Naive thymus-derived CD4-positive, alpha-beta T cell (primary cell): ENCODE measurements around the gene CAMTA1. TPM values are rescaled to one million over a fixed set of nuclear protein-coding genes. Genes with fewer than 3 reads are reported as not detected.

ENCODE experiments used
- ATAC-seq: fragments of 150-1000 bp; cut with Tn5 transposase; 2 replicates; pipeline ENCODE4 v1.10.0; 2021; ENCODE audit warnings: mild to moderate bottlenecking, moderate library complexity
- CTCF ChIA-PET: fragments of 350-600 bp; sonication (Branson Sonifier 250); formaldehyde crosslinking; loops from one replicate; lab custom pipeline; 2021; ENCODE audit warnings: antibody characterized with exemption; lab: Charles Lee
- POLR2A ChIA-PET: fragments of 350-600 bp; sonication (Branson Sonifier 250); formaldehyde crosslinking; loops from one replicate; lab custom pipeline; 2021; ENCODE audit warnings: antibody characterized with exemption, inconsistent platforms; lab: Charles Lee
- DNase-seq, 9 donors: peaks; one replicate each; pipeline versions ENCODE4 v3.0.0 to v3.0.0-alpha.2; 2020 to 2022; ENCODE audit warnings: mixed read lengths in 1 of 9
- H3K27ac ChIP-seq: one replicate; pipeline ENCODE4 v1.7.0; 2013; ENCODE audit warnings: mild to moderate bottlenecking, low read depth, low read length, moderate library complexity
- H3K27me3 ChIP-seq, 2 donors: one replicate each; pipeline ENCODE4 v1.7.0; 2013; ENCODE audit warnings: low read length in 2 of 2, mild to moderate bottlenecking in 2 of 2, moderate library complexity in 2 of 2; ENCODE audit not compliant: control insufficient read depth in 2 of 2, insufficient read depth in 2 of 2
- H3K36me3 ChIP-seq, 3 experiments: 1 replicate in 2 of 3; 2 replicates in 1 of 3; pipeline ENCODE4 v1.7.0; 2013; ENCODE audit warnings: low read length in 3 of 3, mild to moderate bottlenecking in 3 of 3, moderate library complexity in 1 of 3; ENCODE audit not compliant: insufficient read depth in 3 of 3, control insufficient read depth in 2 of 3
- H3K4me1 ChIP-seq, 2 donors: one replicate each; pipeline ENCODE4 v1.7.0; 2013; ENCODE audit warnings: low read length in 2 of 2, mild to moderate bottlenecking in 2 of 2, moderate library complexity in 1 of 2; ENCODE audit not compliant: control insufficient read depth in 2 of 2, insufficient read depth in 2 of 2
- H3K4me3 ChIP-seq: 2 replicates; pipeline ENCODE4 v1.7.0; 2013; ENCODE audit warnings: mild to moderate bottlenecking, low read length
- H3K9me3 ChIP-seq, 3 experiments: 1 replicate in 2 of 3; 2 replicates in 1 of 3; pipeline ENCODE4 v1.7.0; 2013; ENCODE audit warnings: low read length in 3 of 3; ENCODE audit not compliant: control insufficient read depth in 2 of 3
- H3K27ac Mint-ChIP-seq, 9 donors: one replicate each; pipeline ENCODE4 v1.8.0; 2020 to 2022; ENCODE audit warnings: mixed read lengths in 9 of 9, mild to moderate bottlenecking in 8 of 9, moderate library complexity in 5 of 9, inconsistent platforms in 2 of 9
- H3K27me3 Mint-ChIP-seq, 5 donors: one replicate each; pipeline ENCODE4 v1.8.0; 2021 to 2022; ENCODE audit warnings: mixed read lengths in 5 of 5, mild to moderate bottlenecking in 1 of 5
- H3K36me3 Mint-ChIP-seq, 5 donors: one replicate each; pipeline ENCODE4 v1.8.0; 2020 to 2022; ENCODE audit warnings: mixed read lengths in 5 of 5, mild to moderate bottlenecking in 3 of 5, inconsistent platforms in 1 of 5
- H3K4me1 Mint-ChIP-seq, 7 donors: one replicate each; pipeline ENCODE4 v1.8.0; 2020 to 2022; ENCODE audit warnings: mixed read lengths in 7 of 7, mild to moderate bottlenecking in 3 of 7, inconsistent platforms in 1 of 7
- H3K4me3 Mint-ChIP-seq, 10 donors: one replicate each; pipeline ENCODE4 v1.8.0; 2020 to 2022; ENCODE audit warnings: mild to moderate bottlenecking in 10 of 10, mixed read lengths in 10 of 10, moderate library complexity in 6 of 10, inconsistent platforms in 2 of 10
- H3K9me3 Mint-ChIP-seq, 11 donors: one replicate each; pipeline ENCODE4 v1.8.0; 2020 to 2022; ENCODE audit warnings: mixed read lengths in 11 of 11, mild to moderate bottlenecking in 4 of 11, inconsistent platforms in 1 of 11, moderate library complexity in 1 of 11
- intact Hi-C, 2 donors: fragments of 100-400 bp; cut with micrococcal nuclease; formaldehyde crosslinking; loops; one replicate each; pipeline ENCODE4 v1.15.1; 2023
- polyA plus RNA-seq, 2 donors: library from polyadenylated mRNA; unstranded; fragments of 300-500 nt; fragmentation: Illumina TruSeq; gene quantifications; one replicate each; pipeline ENCODE4 v1.2.3, GENCODE V29; 2021
- total RNA-seq, 6 experiments: library from RNA in 5 of 6; stranded (reverse) in 5 of 6; gene quantifications; 1 replicate in 5 of 6; 2 replicates in 1 of 6; pipeline ENCODE4 v1.2.3 and lab custom pipeline; 2021 to 2026

The CAMTA1 gene
- total and polyA plus RNA-seq, 7 experiments from 2014 or later: 38.1 to 68.6 (median 42.6) TPM

DNA sequence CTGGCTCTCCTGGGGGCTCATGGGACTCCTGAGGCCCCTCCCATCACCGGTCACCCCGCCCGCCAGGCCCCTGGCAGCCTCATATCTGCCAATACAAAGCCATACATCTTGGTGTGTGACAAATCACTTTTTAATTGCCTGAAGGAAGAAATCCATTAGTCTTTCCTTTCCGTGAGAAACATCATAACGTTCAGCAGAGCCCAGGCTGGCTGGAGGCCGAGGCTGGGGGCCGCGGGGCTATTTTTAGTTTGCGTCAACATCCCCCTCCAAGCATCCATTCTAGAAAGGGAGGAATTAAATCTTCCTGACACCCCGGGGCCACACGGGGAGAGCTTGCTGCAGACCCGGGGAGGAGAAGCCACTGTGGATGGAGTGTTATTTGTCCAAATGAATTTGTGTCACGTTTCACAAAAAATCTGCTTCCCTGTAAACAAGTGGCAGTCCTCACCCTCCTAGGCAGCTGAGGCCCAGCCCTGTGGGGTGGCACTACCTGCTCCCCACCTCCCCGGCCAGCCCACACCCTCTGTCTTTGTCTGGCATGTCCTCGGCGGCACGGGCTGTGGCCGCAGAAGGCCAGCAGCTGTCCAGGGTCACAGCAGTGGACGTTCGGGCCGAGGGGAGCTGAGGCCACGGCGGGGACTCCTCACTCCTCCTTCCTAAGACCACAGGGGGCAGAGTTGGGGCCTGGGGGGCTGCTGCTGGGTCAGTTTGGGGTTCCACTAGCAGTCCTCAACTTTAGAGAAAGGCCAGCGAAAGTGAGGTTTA, 749.0 kb downstream of the CAMTA1 start:
- Histone ChIP-seq H3K27me3 (no peaks in the 10 kb centered on the region), H3K4me3 (no peak overlapping the region), H3K27ac (no peak overlapping the region), H3K9me3 (no peaks in the 10 kb centered on the region), H3K4me1 (peaks cover 0 to 4% of the 10 kb centered on the region in 2 donors), H3K36me3 (no peaks in the 10 kb centered on the region)
- Mint-ChIP-seq H3K9me3 (no peaks in the 10 kb centered on the region), H3K27ac (no peak overlapping the region), H3K4me3 (no peak overlapping the region), H3K36me3 (no peaks in the 10 kb centered on the region), H3K4me1 (no peaks in the 10 kb centered on the region), H3K27me3 (peaks cover 0 to 12% (median 0%) of the 10 kb centered on the region in 5 donors)
- ChIA-PET POLR2A (no interaction called here), CTCF (no interaction called here)
- ATAC-seq (no peak), DNase-seq (no peak)
- intact Hi-C loops: no loop called here

DNA sequence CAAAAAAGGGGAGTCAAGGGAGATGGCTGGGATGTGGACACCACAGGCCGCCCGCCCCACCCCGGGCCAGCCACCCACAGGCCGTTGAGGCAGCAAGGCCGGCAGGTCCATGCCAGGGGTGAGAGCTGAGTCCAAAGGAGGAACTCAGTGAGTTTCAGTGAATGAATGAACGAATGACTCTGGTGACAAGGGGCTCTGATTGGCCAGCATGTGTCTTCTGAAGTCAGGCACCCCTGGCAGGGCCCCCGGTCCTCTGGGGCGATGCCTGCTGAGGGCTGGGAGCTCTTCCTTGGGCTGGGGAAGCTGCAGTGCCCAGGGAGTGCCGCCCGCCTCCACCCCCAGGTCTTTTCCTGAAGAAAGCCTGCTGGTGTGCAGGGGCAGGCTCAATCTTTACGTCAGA, 749.8 kb downstream of the CAMTA1 start:
- intact Hi-C loops: no loop called here
- Histone ChIP-seq H3K27me3 (no peaks in the 10 kb centered on the region), H3K4me3 (no peak overlapping the region), H3K27ac (no peak overlapping the region), H3K36me3 (no peaks in the 10 kb centered on the region), H3K4me1 (peaks cover 0 to 4% of the 10 kb centered on the region in 2 donors), H3K9me3 (no peaks in the 10 kb centered on the region)
- Mint-ChIP-seq H3K4me1 (no peaks in the 10 kb centered on the region), H3K4me3 (no peak overlapping the region), H3K36me3 (no peaks in the 10 kb centered on the region), H3K9me3 (no peaks in the 10 kb centered on the region), H3K27me3 (peaks cover 0 to 12% (median 0%) of the 10 kb centered on the region in 5 donors), H3K27ac (no peak overlapping the region)
- ChIA-PET POLR2A (no interaction called here), CTCF (no interaction called here)
- DNase-seq (no peak), ATAC-seq (no peak)

DNA sequence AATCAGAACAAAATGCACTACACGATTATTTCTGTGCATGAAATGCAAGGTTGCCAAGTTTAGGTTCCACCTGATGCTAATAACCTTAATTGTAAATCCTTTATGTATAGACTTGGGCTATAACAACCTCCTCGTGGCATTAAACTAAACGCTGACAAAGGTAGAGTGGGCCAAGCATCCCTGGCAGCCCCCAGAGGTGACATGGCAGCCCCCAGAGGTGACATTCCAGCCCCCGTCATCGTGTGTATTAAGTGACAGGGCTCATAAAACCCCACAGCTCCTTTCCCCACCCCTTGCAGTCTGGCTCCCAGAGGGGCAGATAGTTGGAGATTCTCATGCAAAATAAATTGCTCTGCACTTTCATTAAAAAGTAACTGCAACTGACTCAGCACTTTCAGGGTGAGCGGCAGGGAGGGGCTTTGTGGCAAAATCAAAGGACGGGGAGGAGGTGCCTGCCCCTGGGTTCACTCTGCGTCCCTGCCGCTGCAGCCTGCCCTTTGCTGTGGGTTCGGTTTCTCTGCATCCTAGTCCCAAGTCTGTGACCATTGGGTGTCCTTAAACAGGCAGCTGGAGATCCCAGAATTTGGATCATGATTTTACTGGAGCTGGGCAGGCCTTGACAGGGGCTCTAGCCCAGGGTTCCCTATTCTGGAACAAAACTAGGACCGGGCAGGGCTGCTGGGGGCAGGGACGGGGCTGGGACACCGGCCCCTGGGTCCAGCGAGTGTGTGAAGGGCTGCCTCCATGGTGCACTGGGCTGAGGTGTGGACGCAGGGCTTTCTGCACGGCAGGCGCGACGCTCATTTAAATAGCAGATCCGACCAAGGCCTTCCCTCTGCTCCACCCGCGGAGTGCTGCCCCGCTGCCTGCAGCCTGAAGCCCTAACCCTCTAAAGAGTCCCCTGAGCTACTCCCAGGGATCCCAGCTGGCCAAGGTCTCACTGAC, 751.0 kb downstream of the CAMTA1 start:
- ATAC-seq: no peak
- no peak overlapping the region for H3K4me3 Mint-ChIP-seq
- H3K4me1 ChIP-seq: peaks cover 0 to 4% of the 10 kb centered on the region in 2 donors
- intact Hi-C loops: no loop called here
- H3K4me1 Mint-ChIP-seq: no peaks in the 10 kb centered on the region
- no peak overlapping the region for H3K27ac Mint-ChIP-seq
- H3K9me3 Mint-ChIP-seq: peaks cover 0 to 2% (median 0%) of the 10 kb centered on the region in 11 donors
- ChIA-PET CTCF (no interaction called here), POLR2A (no interaction called here)
- H3K36me3 Mint-ChIP-seq: no peaks in the 10 kb centered on the region
- peaks cover 0 to 15% (median 0%) of the 10 kb centered on the region in 5 donors for H3K27me3 Mint-ChIP-seq
- H3K9me3 ChIP-seq: no peaks in the 10 kb centered on the region
- no peak overlapping the region for H3K27ac ChIP-seq
- H3K27me3 ChIP-seq: no peaks in the 10 kb centered on the region
- DNase-seq: no peak
- no peaks in the 10 kb centered on the region for H3K36me3 ChIP-seq
- H3K4me3 ChIP-seq: no peak overlapping the region

DNA sequence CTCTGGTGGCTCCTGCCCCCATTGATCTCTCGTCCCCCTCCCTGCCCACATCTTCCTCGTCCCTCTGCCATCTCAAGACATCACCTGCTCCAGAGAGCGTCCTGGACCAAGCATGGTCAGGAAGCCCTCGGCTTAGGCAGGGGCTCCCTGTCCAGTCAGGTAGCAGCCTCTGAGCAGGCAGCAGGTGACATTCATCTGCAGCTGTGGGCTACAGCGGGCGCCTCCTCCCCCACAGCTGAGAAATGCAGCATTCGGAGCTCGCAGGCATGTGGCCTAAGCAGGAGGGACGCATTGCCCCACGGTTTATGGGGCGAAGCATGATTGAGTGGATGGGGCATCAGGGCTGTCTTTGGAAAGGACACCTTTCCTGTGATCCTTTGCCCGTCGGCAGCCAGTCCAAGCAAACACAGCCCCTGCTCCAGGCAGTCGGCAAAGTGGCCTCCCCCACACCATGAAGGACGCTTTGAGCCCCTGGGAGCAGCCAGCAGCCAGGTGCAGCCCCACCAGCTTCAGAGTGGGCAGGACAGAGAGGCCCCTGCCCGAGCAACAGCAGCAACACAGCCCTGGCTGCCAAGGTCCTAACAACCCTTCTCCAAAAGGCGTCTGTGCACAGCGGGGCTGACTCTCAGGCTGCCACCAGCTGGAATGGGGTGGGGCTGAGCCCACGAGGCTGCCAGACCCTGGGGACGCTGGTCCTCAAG, 751.8 kb downstream of the CAMTA1 start:
- no peaks in the 10 kb centered on the region for H3K4me1 Mint-ChIP-seq
- no peaks in the 10 kb centered on the region for H3K9me3 ChIP-seq

DNA sequence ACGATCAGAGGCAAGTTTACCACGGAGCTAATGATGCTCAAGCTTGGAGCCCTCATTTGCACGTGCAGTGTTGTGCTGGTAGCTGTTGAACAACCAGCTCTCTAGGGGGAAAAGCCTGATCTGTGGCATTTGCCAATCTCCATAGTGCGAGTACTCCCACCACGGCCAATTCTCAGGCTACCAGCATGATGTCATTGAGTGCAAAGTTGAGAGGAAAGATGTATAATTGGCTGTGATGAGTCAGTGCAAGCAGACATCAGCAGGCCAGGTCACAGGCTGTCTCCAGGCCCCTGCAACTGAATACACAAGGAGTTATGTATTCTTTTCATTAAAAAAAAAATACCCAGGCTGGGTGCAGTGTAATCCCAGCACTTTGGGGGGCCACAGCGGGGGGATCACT, 752.8 kb downstream of the CAMTA1 start:
- DNase-seq (no peak), ATAC-seq (no peak)
- Mint-ChIP-seq H3K27me3 (peaks cover 0 to 12% (median 0%) of the 10 kb centered on the region in 5 donors), H3K36me3 (no peaks in the 10 kb centered on the region), H3K4me3 (no peak overlapping the region), H3K9me3 (peaks cover 0 to 2% (median 0%) of the 10 kb centered on the region in 11 donors), H3K4me1 (no peaks in the 10 kb centered on the region), H3K27ac (no peak overlapping the region)
- H3K27me3 ChIP-seq: no peaks in the 10 kb centered on the region
- H3K4me1 ChIP-seq: peaks cover 0 to 4% of the 10 kb centered on the region in 2 donors
- H3K36me3 ChIP-seq: no peaks in the 10 kb centered on the region
- H3K27ac ChIP-seq: no peak overlapping the region
- H3K4me3 ChIP-seq: no peak overlapping the region
- intact Hi-C loops: no loop called here
- no peaks in the 10 kb centered on the region for H3K9me3 ChIP-seq
- CTCF ChIA-PET: no interaction called here
- POLR2A ChIA-PET: no interaction called here

More for the DNA sequence above, 751.8 kb downstream of the CAMTA1 start:
- no peak overlapping the region for H3K27ac ChIP-seq
- DNase-seq: no peak
- Mint-ChIP-seq H3K4me3 (no peak overlapping the region), H3K36me3 (no peaks in the 10 kb centered on the region), H3K9me3 (peaks cover 0 to 2% (median 0%) of the 10 kb centered on the region in 11 donors), H3K27me3 (peaks cover 0 to 14% (median 0%) of the 10 kb centered on the region in 5 donors), H3K27ac (no peak overlapping the region)
- peaks cover 0 to 4% of the 10 kb centered on the region in 2 donors for H3K4me1 ChIP-seq
- ChIA-PET CTCF (no interaction called here), POLR2A (no interaction called here)
- H3K27me3 ChIP-seq: no peaks in the 10 kb centered on the region
- no peak for ATAC-seq
- no peak overlapping the region for H3K4me3 ChIP-seq
- H3K36me3 ChIP-seq: no peaks in the 10 kb centered on the region
- intact Hi-C loops: no loop called here

DNA sequence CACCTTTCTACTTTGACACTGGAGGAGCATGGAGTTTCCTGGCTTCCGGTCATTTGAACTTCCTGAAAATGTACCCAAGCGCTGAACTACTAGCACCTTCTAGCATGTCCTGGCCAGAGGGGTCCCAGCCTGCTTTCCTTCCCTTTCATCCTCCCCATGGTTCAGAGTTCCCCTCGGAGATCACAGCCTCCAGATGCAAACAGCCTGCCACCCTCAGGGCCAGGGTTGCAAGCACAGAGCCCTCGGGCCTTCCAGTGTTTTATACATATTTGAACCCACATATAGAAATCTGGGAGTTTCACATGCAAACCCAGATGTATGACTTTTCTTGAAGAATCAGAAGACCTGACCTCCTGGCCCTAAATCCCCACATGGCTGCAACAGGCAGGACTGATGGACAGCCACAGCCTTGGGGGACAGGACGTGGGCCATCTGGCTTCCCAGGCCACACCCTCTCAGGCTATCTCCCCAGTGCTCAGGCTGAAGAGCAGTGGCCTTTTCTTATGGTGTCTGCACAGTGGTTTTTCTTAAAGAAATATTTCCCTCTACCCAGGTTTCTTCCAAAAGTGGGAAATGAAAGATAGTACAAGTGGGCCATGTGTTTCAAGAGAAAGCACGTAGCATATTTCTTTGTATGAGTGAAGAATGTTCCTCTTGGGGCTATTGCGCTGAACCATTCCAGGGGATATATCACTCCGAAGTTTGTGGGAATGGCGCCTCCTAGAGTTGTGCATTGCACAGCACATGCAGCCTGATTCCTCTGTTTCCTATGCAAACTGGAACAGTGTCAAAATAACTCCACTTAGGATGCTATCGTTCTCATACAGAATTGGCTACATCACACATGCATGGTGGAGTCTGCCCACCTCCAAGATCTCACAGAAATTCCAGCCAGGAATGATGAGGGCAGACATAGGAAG, 753.9 kb downstream of the CAMTA1 start:
- ATAC-seq (no peak), DNase-seq (no peak)
- no peaks in the 10 kb centered on the region for H3K9me3 ChIP-seq
- ChIA-PET POLR2A (no interaction called here), CTCF (no interaction called here)
- H3K27ac Mint-ChIP-seq: no peak overlapping the region
- intact Hi-C loops: no loop called here
- H3K4me1 Mint-ChIP-seq: no peaks in the 10 kb centered on the region
- no peak overlapping the region for H3K4me3 ChIP-seq
- H3K27ac ChIP-seq: no peak overlapping the region
- H3K36me3 ChIP-seq: no peaks in the 10 kb centered on the region
- H3K4me3 Mint-ChIP-seq: no peak overlapping the region
- H3K36me3 Mint-ChIP-seq: no peaks in the 10 kb centered on the region
- H3K27me3 ChIP-seq: no peaks in the 10 kb centered on the region
- H3K9me3 Mint-ChIP-seq: peaks cover 0 to 2% (median 0%) of the 10 kb centered on the region in 11 donors
- H3K27me3 Mint-ChIP-seq: peaks cover 0 to 10% (median 1%) of the 10 kb centered on the region in 5 donors
- peaks cover 0 to 4% of the 10 kb centered on the region in 2 donors for H3K4me1 ChIP-seq
